Progenitor cell of endocrine pancreas (in vitro differentiated cells): ENCODE results near the gene PCP4. TPM values are rescaled to one million over a fixed set of nuclear protein-coding genes. Genes with fewer than 3 reads are reported as not detected.

ENCODE experiments used
- DNase-seq: peaks from one replicate; pipeline ENCODE4 v3.0.0; 2021; ENCODE audit warnings: low spot score; ENCODE audit not compliant: unreplicated experiment
- H3K27ac Mint-ChIP-seq: 2 replicates; pipeline ENCODE4 v1.8.0; 2021; ENCODE audit warnings: mild to moderate bottlenecking, moderate library complexity, mixed read lengths
- H3K27me3 Mint-ChIP-seq: 2 replicates; pipeline ENCODE4 v1.8.0; 2021; ENCODE audit warnings: mixed read lengths
- H3K36me3 Mint-ChIP-seq: 2 replicates; pipeline ENCODE4 v1.8.0; 2022; ENCODE audit warnings: mixed read lengths; ENCODE audit not compliant: insufficient read depth
- H3K4me1 Mint-ChIP-seq: 2 replicates; pipeline ENCODE4 v1.8.0; 2021; ENCODE audit warnings: low read depth, mixed read lengths
- H3K4me3 Mint-ChIP-seq: 2 replicates; pipeline ENCODE4 v1.8.0; 2021; ENCODE audit warnings: low read depth, mild to moderate bottlenecking, moderate library complexity, mixed read lengths
- H3K9me3 Mint-ChIP-seq: 2 replicates; pipeline ENCODE4 v1.8.0; 2021; ENCODE audit warnings: low read depth, mixed read lengths
- total RNA-seq: library from RNA; stranded (reverse); gene quantifications from 2 replicates; pipeline ENCODE4 v1.2.1, GENCODE V29; 2021
- TF ChIP-seq, protein P1 (sequence below): fragments of 200-600 bp; sonication (generic); IDR thresholded peaks from one replicate; pipeline ENCODE4 v1.5.0; 2021; ENCODE audit warnings: antibody characterized with exemption, mild to moderate bottlenecking; ENCODE audit not compliant: unreplicated experiment

PCP4 gene
- total RNA-seq, 1 donor from 2014 or later: 2.0 TPM

DNA sequence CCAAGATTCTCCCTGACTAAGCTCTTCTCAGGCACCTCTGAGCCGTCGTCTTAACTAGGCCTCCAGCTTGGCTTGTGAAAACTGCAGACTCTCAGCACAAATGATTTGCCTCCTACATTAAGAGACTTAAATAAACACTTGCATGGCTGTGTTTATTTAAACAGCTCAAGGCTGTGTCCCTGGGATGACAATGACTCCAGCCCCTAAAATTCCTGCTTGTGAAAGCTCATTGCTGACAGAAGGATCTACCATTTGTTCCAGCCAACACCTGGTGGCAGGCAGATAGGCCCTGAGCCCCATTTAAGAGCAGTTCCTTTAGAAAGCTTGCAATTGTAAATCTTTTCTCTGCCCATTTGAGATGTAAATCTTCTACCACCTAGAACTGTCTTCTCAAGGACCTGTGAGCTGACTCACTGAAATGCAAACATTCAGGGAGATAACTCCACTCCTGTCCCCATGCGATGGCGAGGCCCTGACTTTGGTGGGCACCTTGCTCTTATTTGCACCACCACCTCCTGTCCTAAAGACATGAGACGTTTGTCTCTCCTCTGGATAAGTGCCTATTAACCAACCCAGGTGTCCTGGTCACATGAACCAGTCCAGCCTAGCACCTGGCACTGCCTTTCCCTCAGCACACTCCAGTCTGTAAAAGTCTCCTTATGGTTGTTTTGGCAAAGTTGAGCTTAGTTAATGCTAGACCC is 15.1 kb upstream of the PCP4 start:
- no peak overlapping the region for H3K4me3 Mint-ChIP-seq
- H3K27me3 Mint-ChIP-seq: no peaks in the 10 kb centered on the region
- TF ChIP-seq, protein P1, sequence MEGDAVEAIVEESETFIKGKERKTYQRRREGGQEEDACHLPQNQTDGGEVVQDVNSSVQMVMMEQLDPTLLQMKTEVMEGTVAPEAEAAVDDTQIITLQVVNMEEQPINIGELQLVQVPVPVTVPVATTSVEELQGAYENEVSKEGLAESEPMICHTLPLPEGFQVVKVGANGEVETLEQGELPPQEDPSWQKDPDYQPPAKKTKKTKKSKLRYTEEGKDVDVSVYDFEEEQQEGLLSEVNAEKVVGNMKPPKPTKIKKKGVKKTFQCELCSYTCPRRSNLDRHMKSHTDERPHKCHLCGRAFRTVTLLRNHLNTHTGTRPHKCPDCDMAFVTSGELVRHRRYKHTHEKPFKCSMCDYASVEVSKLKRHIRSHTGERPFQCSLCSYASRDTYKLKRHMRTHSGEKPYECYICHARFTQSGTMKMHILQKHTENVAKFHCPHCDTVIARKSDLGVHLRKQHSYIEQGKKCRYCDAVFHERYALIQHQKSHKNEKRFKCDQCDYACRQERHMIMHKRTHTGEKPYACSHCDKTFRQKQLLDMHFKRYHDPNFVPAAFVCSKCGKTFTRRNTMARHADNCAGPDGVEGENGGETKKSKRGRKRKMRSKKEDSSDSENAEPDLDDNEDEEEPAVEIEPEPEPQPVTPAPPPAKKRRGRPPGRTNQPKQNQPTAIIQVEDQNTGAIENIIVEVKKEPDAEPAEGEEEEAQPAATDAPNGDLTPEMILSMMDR: no peak
- no peak for DNase-seq
- no peak overlapping the region for H3K27ac Mint-ChIP-seq
- peaks cover 4% of the 10 kb centered on the region for H3K9me3 Mint-ChIP-seq
- H3K4me1 Mint-ChIP-seq: peaks cover 20% of the 10 kb centered on the region
- H3K36me3 Mint-ChIP-seq: no peaks in the 10 kb centered on the region

DNA sequence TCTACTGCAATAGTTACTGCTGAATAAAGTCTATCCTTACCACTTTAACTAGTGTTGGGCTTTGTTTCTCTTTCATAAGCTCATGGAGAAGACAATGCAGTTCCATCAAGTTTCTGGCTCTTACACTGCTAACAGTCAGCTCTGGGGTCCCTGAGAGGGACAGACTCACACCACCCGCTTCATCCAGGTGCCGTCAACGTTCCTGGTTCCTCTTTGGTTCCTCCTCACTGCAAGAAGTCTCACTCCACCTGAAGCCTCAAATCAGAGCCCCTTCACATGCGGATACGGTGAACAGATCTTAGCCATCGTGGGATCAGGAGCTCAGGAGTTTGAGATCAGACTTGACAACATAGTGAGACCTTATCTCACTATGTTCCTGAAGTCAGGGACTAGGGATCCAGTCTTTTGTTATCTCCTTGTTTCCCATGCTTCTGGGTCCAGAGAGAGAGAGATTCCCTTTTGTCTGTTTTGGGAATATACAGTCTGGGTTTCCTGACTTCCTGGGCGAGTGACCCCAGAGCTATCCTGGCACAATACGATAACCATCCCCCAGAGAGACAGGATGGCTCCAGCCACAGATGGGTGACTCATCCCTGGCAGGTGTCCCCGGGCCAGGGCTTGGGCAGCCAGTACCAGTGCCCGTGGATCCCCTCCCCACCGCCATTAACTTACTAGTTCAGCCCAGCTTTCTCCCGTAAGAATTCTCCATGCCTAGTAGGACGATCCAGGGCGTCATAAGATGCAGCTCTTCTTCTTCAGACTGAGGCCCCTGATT is 14.3 kb upstream of the PCP4 start:
- TF ChIP-seq, protein P1: no peak
- Mint-ChIP-seq H3K4me1 (peaks cover 20% of the 10 kb centered on the region), H3K9me3 (peaks cover 4% of the 10 kb centered on the region), H3K36me3 (no peaks in the 10 kb centered on the region), H3K27me3 (no peaks in the 10 kb centered on the region), H3K27ac (no peak overlapping the region), H3K4me3 (no peak overlapping the region)
- no peak for DNase-seq

DNA sequence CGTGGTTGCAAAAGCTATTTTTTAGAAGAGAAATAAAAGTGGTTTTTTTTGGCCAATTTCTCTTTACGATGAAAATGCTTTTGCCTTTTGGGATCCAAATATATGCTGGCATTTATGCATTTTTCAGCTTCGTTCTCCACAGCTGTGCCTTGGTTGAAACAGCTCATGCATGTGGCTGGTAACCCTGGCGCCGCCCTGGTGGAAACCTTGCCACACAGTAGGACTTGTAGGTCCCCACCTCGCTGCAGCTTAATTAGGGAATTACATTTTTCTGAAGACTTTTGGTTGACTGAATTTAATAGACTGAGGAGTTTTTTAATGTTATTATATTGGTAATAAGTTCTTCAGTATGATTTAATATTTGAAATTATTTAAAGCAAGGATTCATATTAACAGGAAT is 12.7 kb upstream of the PCP4 start:
- Mint-ChIP-seq H3K9me3 (peaks cover 7% of the 10 kb centered on the region), H3K27me3 (no peaks in the 10 kb centered on the region), H3K4me3 (no peak overlapping the region), H3K27ac (no peak overlapping the region), H3K4me1 (peaks cover 19% of the 10 kb centered on the region), H3K36me3 (no peaks in the 10 kb centered on the region)
- no peak for DNase-seq
- TF ChIP-seq, protein P1: no peak

DNA sequence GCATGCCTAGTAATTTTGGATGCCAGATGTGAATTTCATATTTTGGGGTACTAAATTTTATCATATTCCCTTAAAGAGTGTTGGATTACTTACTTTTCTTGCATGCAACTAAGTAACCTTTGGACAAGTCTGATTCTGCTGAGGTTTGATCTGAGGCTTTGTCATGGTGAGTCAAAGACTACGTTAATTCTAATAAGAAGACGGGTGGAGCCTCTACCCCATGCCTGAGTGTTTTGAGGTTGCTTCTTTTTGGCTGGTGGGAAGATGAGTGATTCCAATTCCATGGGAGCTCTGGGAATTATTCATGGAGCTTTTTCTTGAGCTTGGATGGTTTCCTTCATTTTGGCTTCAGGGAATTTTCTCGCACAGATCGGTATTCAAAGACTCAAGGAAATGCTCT is 11.6 kb upstream of the PCP4 start:
- DNase-seq: no peak
- Mint-ChIP-seq H3K4me3 (no peak overlapping the region), H3K27ac (no peak overlapping the region), H3K4me1 (peaks cover 15% of the 10 kb centered on the region), H3K27me3 (no peaks in the 10 kb centered on the region), H3K9me3 (peaks cover 7% of the 10 kb centered on the region), H3K36me3 (no peaks in the 10 kb centered on the region)
- TF ChIP-seq, protein P1: no peak

DNA sequence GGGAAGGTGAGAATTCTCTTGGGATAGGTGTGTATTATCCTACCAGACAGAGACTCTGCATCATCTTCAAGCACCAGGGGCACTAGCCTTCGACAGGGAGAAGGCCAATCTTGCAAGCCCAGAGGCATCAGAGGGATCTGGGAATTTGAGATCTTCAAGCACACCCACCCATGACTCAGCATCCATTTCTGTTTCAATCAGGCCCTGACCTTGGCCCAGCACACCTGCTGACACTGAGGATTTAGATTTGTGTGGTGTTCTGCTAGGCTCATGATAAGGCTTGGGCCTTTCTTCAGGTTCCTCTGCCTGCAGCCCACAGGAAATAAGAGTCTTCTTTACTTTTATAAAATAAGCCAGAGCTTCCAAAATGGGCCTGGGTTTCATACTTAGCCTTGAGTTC is 6.6 kb upstream of the PCP4 start:
- no peak for DNase-seq
- H3K36me3 Mint-ChIP-seq: no peaks in the 10 kb centered on the region
- no peaks in the 10 kb centered on the region for H3K4me1 Mint-ChIP-seq
- TF ChIP-seq, protein P1: no peak
- no peak overlapping the region for H3K27ac Mint-ChIP-seq
- H3K9me3 Mint-ChIP-seq: peaks cover 3% of the 10 kb centered on the region
- H3K27me3 Mint-ChIP-seq: no peaks in the 10 kb centered on the region
- H3K4me3 Mint-ChIP-seq: no peak overlapping the region
